AG04449 (cell line): ENCODE data around the gene ITGAX.

Experiments used
- CTCF ChIA-PET: fragments of 350-600 bp; formaldehyde crosslinking; extraction: SDS; loops from one replicate; lab custom pipeline; 2021; ENCODE audit warnings: antibody characterized with exemption; lab: Yijun Ruan, JAX
- POLR2A ChIA-PET: fragments of 400-600, 350-600 bp; formaldehyde crosslinking; extraction: SDS; loops from one replicate; lab custom pipeline; 2020; ENCODE audit warnings: antibody characterized with exemption, inconsistent platforms; lab: Yijun Ruan, JAX
- DNase-seq: peaks from one replicate; pipeline ENCODE4 v3.0.0-alpha.2; 2010; ENCODE audit warnings: low read depth, low spot score
- H3K4me3 ChIP-seq: 2 replicates; pipeline ENCODE4 v1.5.1; 2011; ENCODE audit warnings: low read depth, mild to moderate bottlenecking, control low read depth, low read length
- CTCF ChIP-seq: IDR thresholded peaks from one replicate; pipeline ENCODE4 v1.5.1; 2011; ENCODE audit warnings: mild to moderate bottlenecking, moderate library complexity, low read length, control low read depth, inconsistent platforms; ENCODE audit not compliant: insufficient read depth; ENCODE audit errors: missing control alignments

Gene ITGAX

GRCh38 chr16:31347445-31347844, 7.5 kb upstream of the ITGAX start:
- POLR2A ChIA-PET, result no interaction called here
- CTCF ChIA-PET, result interaction anchor here (1.2 kb wide), 1 partner anchor 35 kb away, joined by 3 read pairs; no protein-coding TSS in a partner anchor
- H3K4me3 ChIP-seq, result no peak overlapping the region
- no peak for DNase-seq
- TF ChIP-seq CTCF, result no peak

- POLR2A ChIA-PET, result no interaction called here
- no peak for TF ChIP-seq CTCF
- H3K4me3 ChIP-seq, result no peak overlapping the region
- no peak for DNase-seq
- CTCF ChIA-PET, result interaction anchor here (1.2 kb wide), 1 partner anchor 34 kb away, joined by 3 read pairs; no protein-coding TSS in a partner anchor
Observed at GRCh38 chr16:31348579-31348978, 6.4 kb upstream of the ITGAX start.

- H3K4me3 ChIP-seq, result no peak overlapping the region
- ChIA-PET CTCF (no interaction called here), POLR2A (no interaction called here)
- TF ChIP-seq CTCF, result no peak
- DNase-seq, result no peak
Observed at GRCh38 chr16:31350275-31351005, 4.5 kb upstream of the ITGAX start.

- no peak for TF ChIP-seq CTCF
- no peak overlapping the region for H3K4me3 ChIP-seq
- ChIA-PET CTCF (no interaction called here), POLR2A (no interaction called here)
- DNase-seq, result no peak
Observed at GRCh38 chr16:31351246-31351941, 3.6 kb upstream of the ITGAX start.

GRCh38 chr16:31351942-31352325, 3.0 kb upstream of the ITGAX start:
- no peak for TF ChIP-seq CTCF
- no peak overlapping the region for H3K4me3 ChIP-seq
- no peak for DNase-seq
- ChIA-PET CTCF (no interaction called here), POLR2A (no interaction called here)

GRCh38 chr16:31352376-31353115, 2.4 kb upstream of the ITGAX start:
- H3K4me3 ChIP-seq, result no peak overlapping the region
- DNase-seq, result no peak
- ChIA-PET POLR2A (no interaction called here), CTCF (no interaction called here)
- no peak for TF ChIP-seq CTCF
